Trophoblast cell (in vitro differentiated cells and primary cell): Measurements from ENCODE around the gene CTSE.
"Not testable (repeated sequence)": the region's sequence is repeated elsewhere in the genome, so short reads cannot be mapped to it uniquely, and the experiment has no call there.

Source experiments
- DNase-seq, 2 donors: peaks; one replicate each; pipeline ENCODE4 v3.0.0-alpha.2; 2016
- H2AFZ ChIP-seq: 2 replicates; pipeline ENCODE4 v1.6.1; 2013; ENCODE audit warnings: low read length, moderate library complexity, mild to moderate bottlenecking; ENCODE audit not compliant: insufficient read depth, poor library complexity
- H2AK5ac ChIP-seq: 2 replicates; pipeline ENCODE4 v1.6.1; 2013; ENCODE audit warnings: mild to moderate bottlenecking, low read length
- H2BK120ac ChIP-seq: 2 replicates; pipeline ENCODE4 v1.6.1; 2013; ENCODE audit warnings: low read length, mild to moderate bottlenecking, moderate library complexity; ENCODE audit not compliant: insufficient read depth, poor library complexity
- H2BK12ac ChIP-seq: 2 replicates; pipeline ENCODE4 v1.6.1; 2013; ENCODE audit warnings: mild to moderate bottlenecking, low read length, moderate library complexity
- H2BK5ac ChIP-seq: 2 replicates; pipeline ENCODE4 v1.6.1; 2013; ENCODE audit warnings: low read length, low read depth, moderate library complexity, mild to moderate bottlenecking; ENCODE audit not compliant: poor library complexity
- H3K14ac ChIP-seq: 2 replicates; pipeline ENCODE4 v1.6.1; 2013; ENCODE audit warnings: mild to moderate bottlenecking, low read length
- H3K18ac ChIP-seq: 2 replicates; pipeline ENCODE4 v1.6.1; 2013; ENCODE audit warnings: mild to moderate bottlenecking, low read length
- H3K23ac ChIP-seq: 2 replicates; pipeline ENCODE4 v1.6.1; 2013; ENCODE audit warnings: low read length
- H3K27ac ChIP-seq: 2 replicates; pipeline ENCODE4 v1.5.1; 2013; ENCODE audit warnings: low read depth, mild to moderate bottlenecking, inconsistent platforms, low read length, moderate library complexity
- H3K27me3 ChIP-seq: 2 replicates; pipeline ENCODE4 v1.6.1; 2013; ENCODE audit warnings: inconsistent platforms, mild to moderate bottlenecking, low read length, moderate library complexity; ENCODE audit not compliant: insufficient read depth
- H3K36me3 ChIP-seq, 2 experiments: 1 replicate in 1 of 2; 2 replicates in 1 of 2; pipeline ENCODE4 v1.6.1; 2013; ENCODE audit warnings: low read length in 2 of 2, mild to moderate bottlenecking in 2 of 2, moderate library complexity in 1 of 2; ENCODE audit not compliant: insufficient read depth in 2 of 2, control insufficient read depth in 1 of 2
- H3K4ac ChIP-seq: 2 replicates; pipeline ENCODE4 v1.6.1; 2013; ENCODE audit warnings: low read depth, mild to moderate bottlenecking, low read length, moderate library complexity
- H3K4me1 ChIP-seq, 2 experiments: 1 replicate in 1 of 2; 2 replicates in 1 of 2; pipeline ENCODE4 v1.6.1; 2013; ENCODE audit warnings: low read length in 2 of 2, mild to moderate bottlenecking in 2 of 2, moderate library complexity in 1 of 2; ENCODE audit not compliant: insufficient read depth in 2 of 2, control insufficient read depth in 1 of 2
- H3K4me2 ChIP-seq: 2 replicates; pipeline ENCODE4 v1.6.1; 2013; ENCODE audit warnings: inconsistent platforms, mild to moderate bottlenecking, low read length, moderate library complexity
- H3K4me3 ChIP-seq: 2 replicates; pipeline ENCODE4 v1.5.1; 2013; ENCODE audit warnings: mild to moderate bottlenecking, low read depth, low read length, inconsistent platforms
- H3K79me1 ChIP-seq: one replicate; pipeline ENCODE4 v1.6.1; 2013; ENCODE audit warnings: low read length
- H3K79me2 ChIP-seq: 2 replicates; pipeline ENCODE4 v1.6.1; 2013; ENCODE audit warnings: low read length, mild to moderate bottlenecking; ENCODE audit not compliant: control insufficient read depth, insufficient read depth, poor library complexity
- H3K9ac ChIP-seq: 2 replicates; pipeline ENCODE4 v1.6.1; 2013; ENCODE audit warnings: mild to moderate bottlenecking, low read length
- H3K9me3 ChIP-seq: 2 replicates; pipeline ENCODE4 v1.6.1; 2013; ENCODE audit warnings: low read depth, mild to moderate bottlenecking, control low read depth, inconsistent platforms, low read length; ENCODE audit not compliant: insufficient read depth
- H4K12ac ChIP-seq: 2 replicates; pipeline ENCODE4 v1.6.1; 2013; ENCODE audit warnings: low read depth, mild to moderate bottlenecking, low read length, moderate library complexity
- H4K8ac ChIP-seq: 2 replicates; pipeline ENCODE4 v1.6.1; 2013; ENCODE audit warnings: low read depth, mild to moderate bottlenecking, low read length, moderate library complexity
- H4K91ac ChIP-seq: one replicate; pipeline ENCODE4 v1.6.1; 2013; ENCODE audit warnings: low read depth, mild to moderate bottlenecking, low read length, moderate library complexity
- WGBS: extraction: QIAGEN DNeasy Blood & Tissue Kit; methylation state at CpG from one replicate; pipeline ENCODE4 v1.1.7; 2013; ENCODE audit warnings: missing lambda C conversion rate; ENCODE audit not compliant: insufficient read length, insufficient coverage; ENCODE audit errors: extremely low coverage; 5-methylcytosine and 5-hydroxymethylcytosine counted together

CTSE gene

GRCh38 chr1:206052919-206053610, 29.4 kb upstream of the CTSE start, which contains the start of gene RHEX:
RHEX (plus strand) TSS chr1:206053173; CDS start chr1:206097829, 44,656 bp downstream.
- not testable (repeated sequence) for H3K79me1 ChIP-seq, H2BK5ac ChIP-seq, H3K14ac ChIP-seq, H3K4me2 ChIP-seq, H3K9me3 ChIP-seq, H2BK120ac ChIP-seq, H3K4ac ChIP-seq, H3K23ac ChIP-seq, H2AFZ ChIP-seq, H4K8ac ChIP-seq, H4K12ac ChIP-seq, H3K79me2 ChIP-seq, H3K27ac ChIP-seq, H3K4me1 ChIP-seq, H2BK12ac ChIP-seq, H4K91ac ChIP-seq, H3K36me3 ChIP-seq, H3K27me3 ChIP-seq, H3K4me3 ChIP-seq, H2AK5ac ChIP-seq, H3K9ac ChIP-seq, H3K18ac ChIP-seq
- peak; percentile 49 to 63 for DNase-seq
- whole genome bisulfite sequencing, result no CpG with 5 or more reads among the region's 17 CpGs

DNA sequence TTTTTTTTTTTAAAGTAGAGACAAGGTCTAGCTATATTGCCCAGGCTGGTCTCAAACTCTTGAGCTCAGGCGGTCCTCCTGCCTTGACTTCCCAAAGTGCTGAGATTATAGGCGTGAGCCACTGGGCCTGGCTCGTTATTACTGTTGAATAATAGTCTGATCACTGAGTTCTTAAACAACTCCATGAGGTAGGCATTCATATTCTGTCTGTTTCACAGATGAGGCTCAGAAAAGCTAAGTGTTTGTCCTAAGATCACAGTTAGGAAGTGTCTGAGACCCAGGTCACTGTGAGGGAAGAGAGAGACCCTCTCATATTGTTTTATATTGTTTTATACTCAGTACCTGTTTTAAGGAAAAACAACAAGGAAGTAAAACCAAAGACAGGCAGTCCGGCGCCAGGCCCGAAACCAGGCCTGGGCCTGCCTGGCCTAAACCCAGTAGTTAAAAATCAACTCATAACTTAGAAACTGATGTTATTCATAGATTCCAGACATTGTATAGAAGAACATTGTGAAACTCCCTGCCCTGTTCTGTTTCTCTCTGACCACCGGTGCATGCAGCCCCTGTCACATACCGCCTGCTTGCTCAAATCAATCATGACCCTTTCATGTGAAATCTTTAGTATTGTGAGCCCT, 28.7 kb upstream of the CTSE start:
- H3K4me1 ChIP-seq, result not testable (repeated sequence)

GRCh38 chr1:206050655-206051235, 27.1 kb upstream of the CTSE start:
- H3K36me3 ChIP-seq, result no peaks in the 10 kb centered on the region
- H3K23ac ChIP-seq, result no peak overlapping the region
- no peak overlapping the region for H3K9ac ChIP-seq
- no peak overlapping the region for H4K12ac ChIP-seq
- DNase-seq, result peak; percentile 34 to 37
- H3K79me2 ChIP-seq, result no peaks in the 10 kb centered on the region
- no peak overlapping the region for H3K18ac ChIP-seq
- H2AK5ac ChIP-seq, result no peak overlapping the region
- no peaks in the 10 kb centered on the region for H3K79me1 ChIP-seq
- H3K27ac ChIP-seq, result no peak overlapping the region
- no peak overlapping the region for H4K91ac ChIP-seq
- H2BK12ac ChIP-seq, result no peak overlapping the region
- H3K27me3 ChIP-seq, result no peaks in the 10 kb centered on the region
- no peak overlapping the region for H3K4ac ChIP-seq
- H2BK120ac ChIP-seq, result no peak overlapping the region
- peaks cover 0 to under 1% of the 10 kb centered on the region in 2 experiments for H3K4me1 ChIP-seq
- H2BK5ac ChIP-seq, result no peak overlapping the region
- no peak overlapping the region for H2AFZ ChIP-seq
- no CpG with 5 or more reads among the region's 6 CpGs for WGBS
- H3K4me3 ChIP-seq, result no peak overlapping the region
- no peak overlapping the region for H3K4me2 ChIP-seq
- H4K8ac ChIP-seq, result no peak overlapping the region
- H3K14ac ChIP-seq, result no peak overlapping the region
- peaks cover 2% of the 10 kb centered on the region for H3K9me3 ChIP-seq

More for the DNA sequence above, 28.7 kb upstream of the CTSE start:
- not testable (repeated sequence) for H2BK120ac ChIP-seq, H4K91ac ChIP-seq, H4K12ac ChIP-seq, H3K27ac ChIP-seq, H3K4me2 ChIP-seq, H2BK5ac ChIP-seq, H2AFZ ChIP-seq, H3K36me3 ChIP-seq, H4K8ac ChIP-seq, H3K4me3 ChIP-seq, H3K4ac ChIP-seq, H3K27me3 ChIP-seq, H3K14ac ChIP-seq, H3K23ac ChIP-seq, H2BK12ac ChIP-seq, H3K18ac ChIP-seq, H3K79me1 ChIP-seq, H3K79me2 ChIP-seq, H2AK5ac ChIP-seq, DNase-seq, H3K9ac ChIP-seq, H3K9me3 ChIP-seq
- no CpG with 5 or more reads among the region's 8 CpGs for WGBS

DNA sequence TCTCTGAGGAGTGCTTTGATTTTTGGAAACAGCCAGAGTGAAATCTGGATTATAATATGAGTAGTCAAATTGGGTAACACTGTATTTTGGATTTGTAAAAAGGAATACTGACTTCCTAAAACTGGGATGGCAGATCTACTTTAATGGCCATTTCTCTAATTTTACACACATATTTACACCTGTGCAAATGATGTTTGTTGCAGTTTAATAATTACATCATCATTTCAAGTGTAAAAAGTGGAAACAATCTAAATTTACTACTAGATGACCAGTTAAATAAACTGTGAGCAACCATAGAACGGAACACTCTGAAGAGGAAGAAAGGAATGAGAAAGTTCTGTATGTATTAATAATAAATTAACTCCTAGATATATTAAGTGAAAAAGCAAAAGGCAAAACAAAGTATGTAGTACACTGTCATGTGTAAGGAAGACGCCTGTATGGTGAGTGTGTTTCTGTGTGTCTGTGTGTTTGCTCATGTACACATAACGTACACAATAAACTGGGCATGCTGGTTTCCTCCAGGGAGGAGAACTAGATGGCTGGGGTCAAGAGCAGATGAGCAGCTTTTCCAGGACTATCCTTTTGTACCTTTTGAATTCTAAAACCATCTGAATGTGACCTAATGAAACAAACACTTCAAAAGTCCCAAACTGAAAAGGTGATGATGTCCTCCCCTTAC, 26.4 kb upstream of the CTSE start:
- WGBS, result no CpG with 5 or more reads among the region's 3 CpGs
- no peak overlapping the region for H3K18ac ChIP-seq

More for the DNA sequence above, 26.4 kb upstream of the CTSE start:
- Histone ChIP-seq H3K9me3 (peaks cover 2% of the 10 kb centered on the region), H2BK5ac (no peak overlapping the region), H4K12ac (no peak overlapping the region), H3K4me2 (no peak overlapping the region), H3K14ac (no peak overlapping the region), H2BK120ac (no peak overlapping the region), H4K91ac (no peak overlapping the region), H3K4ac (no peak overlapping the region), H3K79me2 (no peaks in the 10 kb centered on the region), H3K79me1 (no peaks in the 10 kb centered on the region), H2BK12ac (no peak overlapping the region), H4K8ac (no peak overlapping the region), H2AK5ac (no peak overlapping the region), H3K4me3 (no peak overlapping the region), H3K9ac (no peak overlapping the region), H3K4me1 (no peaks in the 10 kb centered on the region), H3K27me3 (no peaks in the 10 kb centered on the region), H3K23ac (no peak overlapping the region), H2AFZ (no peak overlapping the region), H3K36me3 (no peaks in the 10 kb centered on the region), H3K27ac (no peak overlapping the region)
- no peak for DNase-seq
